PFSK-1 (cell line): Measurements from ENCODE around the gene TMEM117.

Source experiments
- FOXP2 ChIP-seq: optimal IDR thresholded peaks from 2 replicates; pipeline ENCODE3; 2011; ENCODE audit warnings: borderline replicate concordance, control low read depth, inconsistent platforms; ENCODE audit not compliant: insufficient read depth; ENCODE audit errors: extremely low read length, extremely low read depth
- POLR2AphosphoS5 ChIP-seq: IDR thresholded peaks from 2 replicates; pipeline ENCODE4 v1.6.1; 2012; ENCODE audit warnings: low read depth, mild to moderate bottlenecking, control low read depth, low read length, moderate library complexity
- SIN3A ChIP-seq: IDR thresholded peaks from 2 replicates; pipeline ENCODE4 v1.6.1; 2012; ENCODE audit warnings: mild to moderate bottlenecking, low read length, moderate library complexity, borderline replicate concordance; ENCODE audit not compliant: insufficient read depth
- TAF1 ChIP-seq: IDR thresholded peaks from 2 replicates; pipeline ENCODE4 v1.6.1; 2012; ENCODE audit warnings: low read length, control low read depth, borderline replicate concordance; ENCODE audit not compliant: insufficient read depth

DNA sequence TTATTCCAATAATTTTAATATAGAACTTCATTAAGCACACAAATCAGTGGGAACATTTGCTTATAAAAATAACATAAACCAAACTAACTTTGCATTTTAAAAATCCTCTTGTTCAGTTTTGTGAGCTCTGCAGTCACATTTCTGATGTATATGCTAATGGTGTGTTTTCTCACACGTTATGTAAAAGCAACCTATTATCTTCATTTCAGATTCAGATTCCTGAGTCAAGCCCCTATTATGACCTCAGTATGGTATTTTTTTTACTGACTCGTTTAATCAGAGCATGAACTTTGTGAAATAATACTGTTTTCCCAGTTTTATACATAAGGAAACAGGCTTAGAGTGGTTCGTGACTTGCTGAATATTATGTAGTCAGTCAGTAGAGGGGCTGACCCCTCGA is 394.0 kb downstream of the TMEM117 start:
- no peak for TF ChIP-seq TAF1
- no peak for TF ChIP-seq POLR2AphosphoS5
- TF ChIP-seq SIN3A: no peak
- TF ChIP-seq FOXP2: no peak
